NK-92 (cell line): ENCODE data around the gene RGS17.

ENCODE experiments used
- DNase-seq: peaks from one replicate; lab custom pipeline; 2025; ENCODE audit not compliant: unreplicated experiment; lab: John Stamatoyannopoulos, UW

Gene RGS17

GRCh38 chr6:153086225-153086990 is 44.7 kb downstream of the RGS17 start:
- no peak for DNase-seq

DNA sequence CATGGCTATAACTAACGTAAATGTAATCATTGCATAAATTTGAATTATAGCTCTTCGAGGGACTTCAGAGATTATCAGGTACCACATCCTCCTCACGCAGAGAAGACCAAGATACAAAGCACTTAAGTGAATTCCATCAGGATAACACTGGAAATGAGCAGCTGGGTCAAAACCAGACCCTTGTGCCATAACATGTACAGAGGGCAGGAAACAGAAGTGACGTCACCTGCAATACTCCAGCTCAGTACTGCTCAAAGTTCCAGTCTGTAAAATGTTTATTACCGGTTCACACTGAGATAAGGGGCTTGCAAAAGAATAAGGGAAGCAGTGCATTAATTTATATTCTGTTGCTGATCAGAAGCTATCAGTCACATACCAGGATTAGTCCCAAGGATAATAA is 45.8 kb downstream of the RGS17 start:
- no peak for DNase-seq

- no peak for DNase-seq
Observed at GRCh38 chr6:153084393-153084792, 46.7 kb downstream of the RGS17 start.

GRCh38 chr6:153083869-153084268 is 47.2 kb downstream of the RGS17 start:
- no peak for DNase-seq

GRCh38 chr6:153081914-153082313 is 49.2 kb downstream of the RGS17 start:
- DNase-seq, result no peak

DNA sequence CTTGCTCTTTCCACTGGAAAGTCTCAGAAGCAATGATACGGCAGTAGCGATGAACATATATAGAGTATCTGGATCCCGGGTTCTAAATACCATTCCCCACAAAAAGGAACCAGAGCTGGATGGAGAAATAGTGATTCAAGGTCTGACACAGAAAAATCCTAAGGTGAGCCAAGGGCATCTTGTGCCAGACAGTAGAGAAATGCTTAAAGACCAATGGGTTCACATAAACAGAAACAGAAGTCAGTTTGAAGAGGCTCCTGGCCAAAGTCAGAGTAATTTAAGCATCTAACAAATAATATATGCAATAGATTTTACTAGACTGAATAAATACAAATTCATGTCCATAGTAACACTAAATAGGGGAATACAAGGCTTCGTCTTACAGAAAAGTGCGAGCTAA is 54.7 kb downstream of the RGS17 start:
- DNase-seq, result no peak

- DNase-seq, result no peak
Observed at GRCh38 chr6:153074761-153075160, 56.3 kb downstream of the RGS17 start.

GRCh38 chr6:153073841-153074240 is 57.2 kb downstream of the RGS17 start:
- no peak for DNase-seq

DNA sequence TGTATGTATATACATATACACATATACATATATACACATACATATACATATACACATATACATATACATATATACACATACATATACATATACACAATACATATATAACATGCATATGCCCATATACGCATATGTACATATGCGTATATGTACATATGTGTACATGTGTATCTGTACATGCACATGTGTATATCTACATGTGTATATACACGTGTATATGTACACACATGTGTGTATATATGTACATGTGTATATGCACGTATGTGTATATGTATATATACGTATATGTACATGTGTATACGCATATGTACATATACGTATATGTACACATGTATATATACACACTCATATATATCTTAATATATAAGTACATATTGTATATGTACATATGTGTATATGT is 60.3 kb downstream of the RGS17 start:
- no peak for DNase-seq

DNA sequence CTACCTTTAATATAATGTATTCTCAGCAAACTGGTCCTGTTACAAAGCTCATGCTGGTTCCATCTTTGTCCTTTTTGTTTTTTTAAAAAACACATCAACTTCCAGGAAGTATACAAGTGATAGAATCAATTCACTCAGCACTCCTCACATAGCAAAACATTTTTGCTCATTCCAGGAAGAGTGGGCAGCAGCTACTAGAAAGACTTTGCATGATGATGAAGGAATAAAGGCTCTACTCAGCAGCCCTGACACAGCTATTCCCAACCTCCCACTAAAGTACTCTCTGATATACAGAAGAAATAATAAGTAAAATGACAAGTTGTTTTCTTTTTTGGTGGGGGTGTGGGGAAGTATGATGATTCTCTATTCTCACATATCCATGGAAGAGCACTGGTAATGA is 61.2 kb downstream of the RGS17 start:
- DNase-seq, result no peak

DNA sequence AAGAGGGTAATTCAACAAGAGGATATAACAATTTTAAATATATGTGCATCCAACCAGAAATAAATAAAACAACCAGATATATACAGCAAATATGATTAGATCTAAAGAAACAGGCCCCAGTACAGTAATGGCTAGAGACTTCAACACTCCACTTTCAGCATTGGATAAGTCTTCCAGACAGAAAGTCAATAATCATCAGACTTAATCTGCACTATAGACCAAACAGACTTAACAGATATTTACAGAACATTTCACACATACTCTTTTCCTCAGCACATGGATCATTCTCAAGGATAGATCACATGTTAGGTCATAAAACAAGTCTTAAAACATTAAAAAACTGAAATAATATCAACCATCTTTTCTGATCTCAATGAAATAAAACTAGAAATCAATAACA is 65.9 kb downstream of the RGS17 start:
- no peak for DNase-seq

- DNase-seq, result no peak
Observed at GRCh38 chr6:153063936-153064335, 67.1 kb downstream of the RGS17 start.

- DNase-seq, result no peak
Observed at GRCh38 chr6:153062516-153062915, 68.6 kb downstream of the RGS17 start.

- DNase-seq, result no peak
Observed at GRCh38 chr6:153059757-153060156, 71.3 kb downstream of the RGS17 start.

DNA sequence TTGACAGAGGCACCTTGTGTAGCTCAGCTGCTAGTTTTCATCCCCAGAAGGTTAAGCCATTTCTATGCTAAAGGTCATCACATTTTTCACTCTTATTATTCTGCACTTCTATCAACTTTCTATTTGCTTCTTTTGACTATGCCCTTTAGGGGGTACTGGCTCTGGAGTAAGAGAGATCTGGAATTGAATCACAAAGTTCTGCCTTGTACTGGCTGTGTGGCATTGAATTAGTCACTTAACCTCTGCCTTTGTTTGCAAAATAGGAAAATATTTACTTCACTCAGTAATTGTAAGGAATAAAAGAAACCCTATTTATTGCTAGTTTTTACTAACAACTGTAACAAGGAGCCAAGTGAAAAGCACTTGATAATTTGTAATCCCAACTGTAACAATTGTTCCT is 71.8 kb downstream of the RGS17 start:
- DNase-seq, result no peak

DNA sequence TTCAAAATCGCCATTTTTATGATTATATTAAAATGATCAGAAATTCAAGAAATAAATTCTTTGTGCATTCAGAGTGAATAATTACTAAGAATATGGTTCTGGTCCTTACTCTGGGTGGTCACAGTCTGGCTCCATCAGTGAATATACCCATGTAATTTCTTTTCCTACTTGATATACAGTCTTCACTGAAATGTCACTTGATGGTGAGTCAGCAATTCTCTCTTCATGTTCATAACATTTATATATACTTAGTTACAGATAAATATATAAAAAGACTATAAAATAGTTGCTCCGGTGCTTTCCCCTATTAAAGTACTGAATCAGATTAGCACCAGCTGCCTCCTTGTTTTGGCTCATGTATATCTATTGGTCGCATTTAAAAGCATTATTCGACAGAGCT is 72.2 kb downstream of the RGS17 start:
- no peak for DNase-seq

GRCh38 chr6:153058291-153058690 is 72.8 kb downstream of the RGS17 start:
- no peak for DNase-seq

GRCh38 chr6:153056308-153056707 is 74.8 kb downstream of the RGS17 start:
- DNase-seq, result no peak

- DNase-seq, result no peak
Observed at GRCh38 chr6:153051801-153052200, 79.3 kb downstream of the RGS17 start.

GRCh38 chr6:153048631-153049030 is 82.5 kb downstream of the RGS17 start:
- DNase-seq, result no peak

- DNase-seq, result no peak
Observed at GRCh38 chr6:153047386-153047785, 83.7 kb downstream of the RGS17 start.

DNA sequence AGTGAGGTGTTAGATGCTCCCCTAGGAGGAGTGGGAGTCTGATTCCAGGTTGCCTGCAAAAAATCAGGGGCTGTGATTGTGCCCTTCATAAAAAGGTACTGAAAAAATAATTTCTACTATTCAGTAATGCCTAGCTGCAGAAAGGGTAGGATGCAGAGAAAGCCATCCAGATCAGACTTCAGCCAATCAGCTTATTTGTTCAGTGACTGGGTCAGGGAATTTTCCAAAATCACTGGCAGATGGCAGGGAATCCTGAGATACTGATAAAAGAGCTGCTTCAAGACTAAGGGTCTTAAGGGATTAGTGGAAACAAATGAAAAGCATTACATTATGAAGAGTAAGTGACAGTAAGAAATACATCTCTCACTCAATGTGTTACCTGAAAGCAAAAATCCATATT is 85.8 kb downstream of the RGS17 start:
- no peak for DNase-seq

GRCh38 chr6:153044295-153044694 is 86.8 kb downstream of the RGS17 start:
- no peak for DNase-seq
